K562 (cell line): ENCODE data around the gene SLC24A3. TPM values are rescaled to one million over a fixed set of nuclear protein-coding genes. Genes with fewer than 3 reads are reported as not detected.

Source experiments
- ATAC-seq: fragments of 200-7000 bp; cut with Tn5 transposase; 3 replicates; pipeline ENCODE4 v1.9.1; 2020; ENCODE audit warnings: moderate library complexity
- BruUV-seq: library from RNA; stranded (reverse); fragments of 400-500 nt; replicated peaks from 2 replicates; lab custom pipeline; 2021; lab: Mats Ljungman, UMichigan
- CTCF ChIA-PET: fragments of 300-600 bp; formaldehyde crosslinking; extraction: SDS; loops from one replicate; lab custom pipeline; 2021; ENCODE audit warnings: low intra/inter-chr PET ratio; lab: Yijun Ruan, JAX
- POLR2A ChIA-PET: fragments of 300-600, 350-650 bp; sonication (Branson Sonifier 250); formaldehyde crosslinking; extraction: SDS; loops from one replicate; lab custom pipeline; 2021; ENCODE audit warnings: antibody characterized with exemption, inconsistent platforms; lab: Yijun Ruan, JAX
- DNase-seq, 4 experiments: peaks; one replicate each; pipeline versions ENCODE4 v3.0.0 to v3.0.0-alpha.2; 2011 to 2018; ENCODE audit warnings: low spot score in 3 of 4, mixed read lengths in 3 of 4; ENCODE audit errors: extremely low read depth in 1 of 4
- FAIRE-seq: peaks from 2 replicates; lab custom pipeline; 2011; peaks lifted over from hg19 to GRCh38; lab: Jason Lieb, UNC
- H2AFZ ChIP-seq: 2 replicates; pipeline ENCODE4 v1.6.0; 2011; ENCODE audit warnings: low read depth, low read length, control low read depth, inconsistent platforms
- H3K27ac ChIP-seq: fragments of 200-600 bp; 3 replicates; pipeline ENCODE4 v1.8.0; 2011; ENCODE audit warnings: low read depth, mild to moderate bottlenecking, control low read depth, inconsistent platforms, low read length, moderate library complexity, mixed read lengths; ENCODE audit errors: extremely low read depth
- H3K27me3 ChIP-seq, 2 experiments: fragments of 300-600 bp in 1 of 2; 2 replicates in 1 of 2; 3 replicates in 1 of 2; pipeline versions ENCODE4 v1.6.0 to v1.8.0; 2011; ENCODE audit warnings: inconsistent platforms in 2 of 2, low read length in 2 of 2, mild to moderate bottlenecking in 1 of 2, mixed read lengths in 1 of 2, moderate library complexity in 1 of 2; ENCODE audit not compliant: control insufficient read depth in 2 of 2, insufficient read depth in 2 of 2
- H3K36me3 ChIP-seq: fragments of 300-600 bp; 3 replicates; pipeline ENCODE4 v1.8.0; 2011; ENCODE audit warnings: mild to moderate bottlenecking, low read length, inconsistent platforms; ENCODE audit not compliant: control insufficient read depth, insufficient read depth
- H3K4me1 ChIP-seq, 2 experiments: fragments of 200-600 bp in 1 of 2; replicated peaks in 1 of 2; 2 replicates in 1 of 2; 3 replicates in 1 of 2; pipeline versions ENCODE4 v1.5.1 to v1.8.0; 2011; ENCODE audit warnings: inconsistent platforms in 2 of 2, low read length in 2 of 2, mild to moderate bottlenecking in 1 of 2, mixed read lengths in 1 of 2, moderate library complexity in 1 of 2; ENCODE audit not compliant: control insufficient read depth in 2 of 2, insufficient read depth in 2 of 2
- H3K4me2 ChIP-seq: 2 replicates; pipeline ENCODE4 v1.6.1; 2011; ENCODE audit warnings: low read length, control low read depth, inconsistent platforms, mixed read lengths; ENCODE audit not compliant: insufficient read depth
- H3K4me3 ChIP-seq: fragments of 200-600 bp; sonication (generic), shearing (Covaris generic); 2 replicates; pipeline ENCODE4 v1.5.1; 2016; ENCODE audit warnings: control low read depth, inconsistent platforms
- H3K79me2 ChIP-seq: fragments of 200-600 bp; 3 replicates; pipeline ENCODE4 v1.8.0; 2011; ENCODE audit warnings: low read length, inconsistent platforms; ENCODE audit not compliant: control insufficient read depth, insufficient read depth
- H3K9ac ChIP-seq, 2 experiments: 2 replicates each; pipeline versions ENCODE4 v1.6.0 to v1.6.1; 2011; ENCODE audit warnings: low read depth in 2 of 2, low read length in 2 of 2, control low read depth in 1 of 2, inconsistent platforms in 1 of 2, mild to moderate bottlenecking in 1 of 2, mixed read lengths in 1 of 2; ENCODE audit not compliant: insufficient read depth in 1 of 2
- H3K9me1 ChIP-seq: one replicate; pipeline ENCODE4 v1.6.0; 2011; ENCODE audit warnings: inconsistent platforms, mild to moderate bottlenecking, low read length, moderate library complexity; ENCODE audit not compliant: control insufficient read depth, insufficient read depth
- H3K9me3 ChIP-seq: replicated peaks from 2 replicates; pipeline ENCODE4 v1.5.1; 2011; ENCODE audit warnings: low read depth, low read length, inconsistent platforms; ENCODE audit not compliant: control insufficient read depth, insufficient read depth
- H4K20me1 ChIP-seq: replicated peaks from 2 replicates; pipeline ENCODE4 v1.6.1; 2011; ENCODE audit warnings: low read length, inconsistent platforms, mixed read lengths; ENCODE audit not compliant: control insufficient read depth, insufficient read depth
- BCOR ChIP-seq: fragments of 450-650 bp; IDR thresholded peaks from 2 replicates; pipeline ENCODE4 v1.6.1; 2016
- E2F5 ChIP-seq: sonication (generic); formaldehyde crosslinking; IDR thresholded peaks from 2 replicates; pipeline ENCODE4 v1.8.0; 2022; ENCODE audit warnings: mild to moderate bottlenecking, missing genetic modification reagents
- ELK3 ChIP-seq: fragments of 450-650 bp; formaldehyde crosslinking; IDR thresholded peaks from 2 replicates; pipeline ENCODE4 v1.4.0; 2020; ENCODE audit warnings: mild to moderate bottlenecking
- MBD2 ChIP-seq: sonication (generic); IDR thresholded peaks from 2 replicates; pipeline ENCODE4 v1.6.1; 2016; ENCODE audit warnings: low read depth, borderline replicate concordance
- OTX1 ChIP-seq: fragments of 450-650 bp; formaldehyde crosslinking; IDR thresholded peaks from 2 replicates; pipeline ENCODE4 v1.4.0; 2022; ENCODE audit warnings: mild to moderate bottlenecking
- PHF8 ChIP-seq: fragments of 200-600 bp; sonication (generic); IDR thresholded peaks from 2 replicates; pipeline ENCODE4 v1.6.1; 2012; ENCODE audit warnings: mixed run types, mild to moderate bottlenecking, inconsistent platforms, low read length, moderate library complexity, borderline replicate concordance
- TAF1 ChIP-seq: IDR thresholded peaks from 2 replicates; pipeline ENCODE4 v1.6.1; 2011; ENCODE audit warnings: mild to moderate bottlenecking, low read length, moderate library complexity; ENCODE audit not compliant: insufficient read depth, control insufficient read depth, severe bottlenecking; ENCODE audit errors: extremely low read depth
- TAF7 ChIP-seq: fragments of 450-650 bp; IDR thresholded peaks from 2 replicates; pipeline ENCODE4 v1.6.1; 2016; ENCODE audit warnings: missing genetic modification characterization, missing compliant biosample characterization
- ZNF282 ChIP-seq: sonication (generic); formaldehyde crosslinking; IDR thresholded peaks from 2 replicates; pipeline ENCODE4 v1.8.1; 2023; ENCODE audit warnings: missing genetic modification reagents
- ZNF586 ChIP-seq: fragments of 450-650 bp; formaldehyde crosslinking; conservative IDR thresholded peaks from 2 replicates; pipeline ENCODE4 v1.4.0; 2020; ENCODE audit warnings: mild to moderate bottlenecking, moderate library complexity
- ZNF785 ChIP-seq: fragments of 250-450 bp; sonication (Bioruptor Pico); IDR thresholded peaks from 2 replicates; pipeline ENCODE4 v1.4.0; 2020; ENCODE audit warnings: mild to moderate bottlenecking
- WGBS: fragments of 100-300 bp; shearing (Covaris generic); methylation state at CpG from one replicate; pipeline ENCODE4 v1.1.6; 2016; ENCODE audit warnings: low coverage, mixed read lengths; ENCODE audit not compliant: insufficient coverage; ENCODE audit errors: missing lambda C conversion rate; 5-methylcytosine and 5-hydroxymethylcytosine counted together
- in situ Hi-C: fragments of 300-500 bp; cut with MboI; formaldehyde crosslinking; loops from 4 replicates; pipeline ENCODE4 v1.15.0; 2018; ENCODE audit warnings: inconsistent platforms, mixed read lengths
- intact Hi-C: fragments of 100-400 bp; cut with micrococcal nuclease; formaldehyde crosslinking; loops from 2 replicates; pipeline ENCODE4 v1.14.2; 2022
- polyA plus RNA-seq, 8 experiments: library from polyadenylated mRNA; depleted of rRNA in 4 of 8; stranded (reverse) in 5 of 8; unstranded in 3 of 8; fragments of >200 nt; fragmentation: Nextera tagmentation in 2 of 8; fragmentation: Illumina TruSeq in 1 of 8; extraction: Ambion mirVana in 2 of 8; extraction: Trizol in 1 of 8; gene quantifications; 2 replicates each; pipeline versions ENCODE4 v1.2.1 to v1.2.3, GENCODE V29; 2011 to 2014; ENCODE audit warnings: inconsistent platforms in 1 of 8, missing spikeins in 1 of 8
- total RNA-seq, 7 experiments: library from RNA; depleted of rRNA in 6 of 7; stranded (reverse); fragments of >200 nt in 6 of 7; fragmentation: Illumina TruSeq in 2 of 7; extraction: Trizol in 2 of 7; gene quantifications; 2 replicates each; pipeline versions ENCODE4 v1.2.1 to v1.2.3, GENCODE V29; 2011 to 2021; ENCODE audit warnings: low replicate concordance in 1 of 7
- TF ChIP-seq, protein P1 (sequence below), 2 experiments: fragments of 450-650 bp; IDR thresholded peaks; 2 replicates each; pipeline ENCODE4 v1.6.1; 2016

Gene SLC24A3
- total and polyA plus RNA-seq, 9 of the 15 experiments (the other 6 are each of a cell fraction or from before 2014, with no cell fraction given): not detected

GRCh38 chr20:19271879-19272651, 59.6 kb downstream of the SLC24A3 start:
- H3K4me2 ChIP-seq: no peak overlapping the region
- H3K4me3 ChIP-seq: no peak overlapping the region
- TF ChIP-seq E2F5 (CRISPR knock-in tag) (no peak), ZNF586 (CRISPR knock-in tag) (no peak)
- TF ChIP-seq, all 486 proteins: peak for 0
- BruUV-seq: no TSS peak
- H3K9me3 ChIP-seq: no peaks in the 10 kb centered on the region
- no peaks in the 10 kb centered on the region for H4K20me1 ChIP-seq
- no peaks in the 10 kb centered on the region for H3K9me1 ChIP-seq
- H3K4me1 ChIP-seq: no peaks in the 10 kb centered on the region
- no peak overlapping the region for H2AFZ ChIP-seq
- CTCF ChIA-PET: no interaction called here
- WGBS: 0% methylated on average over 3 of the region's 7 CpGs
- no peak overlapping the region for H3K27ac ChIP-seq
- POLR2A ChIA-PET: no interaction called here
- no peaks in the 10 kb centered on the region for H3K36me3 ChIP-seq
- H3K27me3 ChIP-seq: no peaks in the 10 kb centered on the region
- no peak overlapping the region for H3K9ac ChIP-seq
- no peak for DNase-seq
- no peak for FAIRE-seq
- intact Hi-C loops: no loop called here
- no peak for ATAC-seq
- in situ Hi-C loops: no loop called here
- no peaks in the 10 kb centered on the region for H3K79me2 ChIP-seq

DNA sequence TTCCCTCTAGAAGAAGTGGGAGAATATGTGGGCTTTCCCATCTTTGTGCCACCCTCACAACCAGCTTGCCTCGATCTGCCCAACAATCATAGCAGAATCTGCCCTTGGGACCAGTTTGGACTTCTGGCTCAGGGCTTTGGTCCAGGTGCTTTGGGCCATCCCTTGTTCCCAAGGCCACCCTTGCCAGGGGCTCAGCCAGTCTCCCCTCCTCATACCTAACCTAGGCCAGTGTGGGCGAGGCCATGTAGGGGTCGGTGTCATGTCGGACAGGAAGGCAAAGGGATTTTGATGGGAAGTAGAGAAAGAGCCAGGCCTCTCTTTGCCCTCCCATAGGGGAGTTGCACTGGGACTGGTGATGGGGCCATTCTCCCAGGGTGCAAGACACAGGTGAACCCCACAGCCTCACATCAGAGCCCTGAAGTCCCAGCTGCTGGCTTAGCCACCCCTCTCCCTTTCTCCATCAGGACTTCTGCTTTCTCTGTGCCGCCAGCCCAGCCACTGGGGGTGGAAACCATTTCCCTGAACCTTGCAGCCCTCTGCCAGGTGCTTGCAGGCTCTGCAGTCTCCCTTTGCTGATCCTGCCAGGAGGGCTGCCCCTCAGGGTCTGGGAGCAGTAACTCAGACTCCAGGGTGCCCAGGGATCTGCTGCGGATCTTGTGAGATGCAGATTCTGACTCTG, 60.7 kb downstream of the SLC24A3 start:
- no peak for ATAC-seq

More for the DNA sequence above, 60.7 kb downstream of the SLC24A3 start:
- Histone ChIP-seq H3K36me3 (no peaks in the 10 kb centered on the region), H2AFZ (no peak overlapping the region), H3K9ac (no peak overlapping the region), H3K27ac (no peak overlapping the region), H3K9me1 (no peaks in the 10 kb centered on the region), H3K27me3 (no peaks in the 10 kb centered on the region), H3K9me3 (no peaks in the 10 kb centered on the region), H3K4me2 (no peak overlapping the region), H3K4me3 (no peak overlapping the region), H3K79me2 (no peaks in the 10 kb centered on the region), H3K4me1 (no peaks in the 10 kb centered on the region), H4K20me1 (no peaks in the 10 kb centered on the region)
- TF ChIP-seq OTX1 (CRISPR knock-in tag) (no peak), TAF1 (no peak), ELK3 (no peak), TAF7 (tag) (no peak), PHF8 (no peak), ZNF785 (CRISPR knock-in tag) (no peak), BCOR (no peak), MBD2 (no peak), ZNF282 (CRISPR knock-in tag) (no peak)
- TF ChIP-seq, protein P1, sequence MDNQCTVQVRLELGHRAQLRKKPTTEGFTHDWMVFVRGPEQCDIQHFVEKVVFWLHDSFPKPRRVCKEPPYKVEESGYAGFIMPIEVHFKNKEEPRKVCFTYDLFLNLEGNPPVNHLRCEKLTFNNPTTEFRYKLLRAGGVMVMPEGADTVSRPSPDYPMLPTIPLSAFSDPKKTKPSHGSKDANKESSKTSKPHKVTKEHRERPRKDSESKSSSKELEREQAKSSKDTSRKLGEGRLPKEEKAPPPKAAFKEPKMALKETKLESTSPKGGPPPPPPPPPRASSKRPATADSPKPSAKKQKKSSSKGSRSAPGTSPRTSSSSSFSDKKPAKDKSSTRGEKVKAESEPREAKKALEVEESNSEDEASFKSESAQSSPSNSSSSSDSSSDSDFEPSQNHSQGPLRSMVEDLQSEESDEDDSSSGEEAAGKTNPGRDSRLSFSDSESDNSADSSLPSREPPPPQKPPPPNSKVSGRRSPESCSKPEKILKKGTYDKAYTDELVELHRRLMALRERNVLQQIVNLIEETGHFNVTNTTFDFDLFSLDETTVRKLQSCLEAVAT (IDR thresholded peaks at IDR 0.05): no peak
- ChIA-PET CTCF (no interaction called here), POLR2A (no interaction called here)
- FAIRE-seq (no peak), DNase-seq (no peak)
- intact Hi-C loops: no loop called here
- no TSS peak for BruUV-seq
- 0% methylated on average over 3 of the region's 6 CpGs for WGBS
- in situ Hi-C loops: no loop called here
